ENCODE results near the gene ZNF429.
"Not testable (repeated sequence)": the region's sequence is repeated elsewhere in the genome, so short reads cannot be mapped to it uniquely, and the experiment has no call there.

The ZNF429 gene

DNA sequence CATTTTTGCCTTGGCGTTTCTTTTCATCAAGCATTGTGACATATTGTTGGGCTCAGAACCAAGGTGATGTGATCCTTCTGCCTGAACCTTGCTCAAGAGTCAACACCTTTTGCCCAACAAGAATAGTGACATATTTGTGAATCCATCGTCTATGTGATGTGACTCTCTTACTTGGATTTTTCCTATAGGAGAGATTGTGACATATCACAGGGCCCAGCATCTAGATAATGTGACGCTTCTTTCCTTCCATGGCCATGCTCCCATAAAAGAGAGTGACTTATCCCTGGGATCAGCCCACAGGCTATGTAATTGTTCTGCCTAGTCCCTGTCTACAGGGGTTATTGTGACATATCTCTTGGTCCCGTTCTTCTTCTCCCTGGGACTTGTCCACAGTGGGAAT lies 8.5 kb upstream of the ZNF429 start (continued):
- no peak for TF ChIP-seq ZNF565 (CRISPR knock-in tag; conservative IDR thresholded peaks at IDR 0.05; ENCODE audit: low read depth)

GRCh38 chr19:21498651-21499050 lies 6.8 kb upstream of the ZNF429 start:
- TF ChIP-seq ISL1 (CRISPR knock-in tag; IDR thresholded peaks at IDR 0.05): no peak
- no peak for TF ChIP-seq ZNF70 (CRISPR knock-in tag; IDR thresholded peaks at IDR 0.05)
- no peak for TF ChIP-seq ZFP30 (CRISPR knock-in tag; IDR thresholded peaks at IDR 0.05)
- no peak for TF ChIP-seq CSDC2 (CRISPR knock-in tag; IDR thresholded peaks at IDR 0.05)
- TF ChIP-seq ZFP3 (CRISPR knock-in tag; IDR thresholded peaks at IDR 0.05): no peak
- no peak for TF ChIP-seq ESRRG (CRISPR knock-in tag; IDR thresholded peaks at IDR 0.05)
- TF ChIP-seq BACH2 (CRISPR knock-in tag; IDR thresholded peaks at IDR 0.05; ENCODE audit: borderline replicate concordance): no peak
- no peak for TF ChIP-seq GLIS3 (CRISPR knock-in tag; IDR thresholded peaks at IDR 0.05)
- TF ChIP-seq, protein P1, sequence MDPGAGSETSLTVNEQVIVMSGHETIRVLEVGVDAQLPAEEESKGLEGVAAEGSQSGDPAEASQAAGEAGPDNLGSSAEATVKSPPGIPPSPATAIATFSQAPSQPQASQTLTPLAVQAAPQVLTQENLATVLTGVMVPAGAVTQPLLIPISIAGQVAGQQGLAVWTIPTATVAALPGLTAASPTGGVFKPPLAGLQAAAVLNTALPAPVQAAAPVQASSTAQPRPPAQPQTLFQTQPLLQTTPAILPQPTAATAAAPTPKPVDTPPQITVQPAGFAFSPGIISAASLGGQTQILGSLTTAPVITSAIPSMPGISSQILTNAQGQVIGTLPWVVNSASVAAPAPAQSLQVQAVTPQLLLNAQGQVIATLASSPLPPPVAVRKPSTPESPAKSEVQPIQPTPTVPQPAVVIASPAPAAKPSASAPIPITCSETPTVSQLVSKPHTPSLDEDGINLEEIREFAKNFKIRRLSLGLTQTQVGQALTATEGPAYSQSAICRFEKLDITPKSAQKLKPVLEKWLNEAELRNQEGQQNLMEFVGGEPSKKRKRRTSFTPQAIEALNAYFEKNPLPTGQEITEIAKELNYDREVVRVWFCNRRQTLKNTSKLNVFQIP (CRISPR knock-in tag; IDR thresholded peaks at IDR 0.05; ENCODE audit: borderline replicate concordance, low read depth): no peak
- TF ChIP-seq RARB (CRISPR knock-in tag; IDR thresholded peaks at IDR 0.05): no peak
- ATAC-seq: no peak

DNA sequence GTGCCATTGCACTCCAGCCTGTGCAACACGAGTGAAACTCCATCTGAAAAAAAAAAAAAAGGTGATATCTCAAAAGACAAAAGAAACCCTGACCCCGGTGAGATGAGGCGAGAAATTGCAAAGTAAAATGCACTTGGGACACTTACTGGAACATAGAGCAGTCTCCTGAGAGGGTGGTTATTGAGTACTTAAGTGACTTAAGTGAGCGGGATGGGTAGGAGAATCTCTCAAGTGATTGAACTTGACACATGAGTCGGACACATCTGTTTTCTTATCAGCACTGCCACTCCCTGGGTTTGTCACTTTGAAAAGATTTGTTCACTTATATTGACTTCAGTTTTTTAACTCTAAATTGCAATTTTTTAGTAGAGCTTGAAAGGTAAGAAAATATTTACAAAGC lies 2.8 kb downstream of the ZNF429 start:
- no peak for ATAC-seq
- TF ChIP-seq GLIS3 (CRISPR knock-in tag; IDR thresholded peaks at IDR 0.05) (no peak), ZNF70 (CRISPR knock-in tag; IDR thresholded peaks at IDR 0.05) (no peak), SNAI2 (CRISPR knock-in tag; IDR thresholded peaks at IDR 0.05) (no peak), OSR1 (CRISPR knock-in tag; IDR thresholded peaks at IDR 0.05) (no peak), ZNF8 (CRISPR knock-in tag; IDR thresholded peaks at IDR 0.05) (no peak), TCF4 (CRISPR knock-in tag; IDR thresholded peaks at IDR 0.05; ENCODE audit: borderline replicate concordance) (no peak)
- TF ChIP-seq, protein P2, sequence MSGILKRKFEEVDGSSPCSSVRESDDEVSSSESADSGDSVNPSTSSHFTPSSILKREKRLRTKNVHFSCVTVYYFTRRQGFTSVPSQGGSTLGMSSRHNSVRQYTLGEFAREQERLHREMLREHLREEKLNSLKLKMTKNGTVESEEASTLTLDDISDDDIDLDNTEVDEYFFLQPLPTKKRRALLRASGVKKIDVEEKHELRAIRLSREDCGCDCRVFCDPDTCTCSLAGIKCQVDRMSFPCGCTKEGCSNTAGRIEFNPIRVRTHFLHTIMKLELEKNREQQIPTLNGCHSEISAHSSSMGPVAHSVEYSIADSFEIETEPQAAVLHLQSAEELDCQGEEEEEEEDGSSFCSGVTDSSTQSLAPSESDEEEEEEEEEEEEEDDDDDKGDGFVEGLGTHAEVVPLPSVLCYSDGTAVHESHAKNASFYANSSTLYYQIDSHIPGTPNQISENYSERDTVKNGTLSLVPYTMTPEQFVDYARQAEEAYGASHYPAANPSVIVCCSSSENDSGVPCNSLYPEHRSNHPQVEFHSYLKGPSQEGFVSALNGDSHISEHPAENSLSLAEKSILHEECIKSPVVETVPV (CRISPR knock-in tag; IDR thresholded peaks at IDR 0.05): no peak

- ATAC-seq: not testable (repeated sequence)
These were observed 5.7 kb downstream of the ZNF429 start for GRCh38 chr19:21511058-21511457.

- ATAC-seq: not testable (repeated sequence)
These were observed 7.2 kb downstream of the ZNF429 start for GRCh38 chr19:21512609-21513008.

DNA sequence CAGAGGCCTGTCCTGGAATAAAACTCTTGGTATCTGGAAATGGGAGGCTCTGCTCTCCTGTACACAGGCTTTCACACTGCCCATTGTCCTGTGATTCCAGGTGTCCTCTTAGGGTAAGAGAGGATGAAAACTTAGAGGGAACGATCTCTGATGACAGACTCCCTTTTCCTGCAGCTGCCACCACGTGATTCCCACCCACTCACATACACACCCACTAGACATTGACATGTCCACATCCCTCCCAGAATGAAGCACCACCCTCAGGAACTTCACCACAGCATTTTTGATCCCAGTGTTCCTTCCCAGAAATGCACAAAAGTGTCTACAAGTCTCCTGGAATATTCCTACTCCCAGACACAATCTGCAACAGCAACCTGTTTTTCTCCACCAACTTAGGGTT lies 8.2 kb downstream of the ZNF429 start:
- no peak for ATAC-seq
- TF ChIP-seq ARNTL (CRISPR knock-in tag; IDR thresholded peaks at IDR 0.05; ENCODE audit: borderline replicate concordance, low read depth) (no peak), PATZ1 (CRISPR knock-in tag; IDR thresholded peaks at IDR 0.05; ENCODE audit: borderline replicate concordance) (no peak), ESRRG (CRISPR knock-in tag; IDR thresholded peaks at IDR 0.05) (no peak)

DNA sequence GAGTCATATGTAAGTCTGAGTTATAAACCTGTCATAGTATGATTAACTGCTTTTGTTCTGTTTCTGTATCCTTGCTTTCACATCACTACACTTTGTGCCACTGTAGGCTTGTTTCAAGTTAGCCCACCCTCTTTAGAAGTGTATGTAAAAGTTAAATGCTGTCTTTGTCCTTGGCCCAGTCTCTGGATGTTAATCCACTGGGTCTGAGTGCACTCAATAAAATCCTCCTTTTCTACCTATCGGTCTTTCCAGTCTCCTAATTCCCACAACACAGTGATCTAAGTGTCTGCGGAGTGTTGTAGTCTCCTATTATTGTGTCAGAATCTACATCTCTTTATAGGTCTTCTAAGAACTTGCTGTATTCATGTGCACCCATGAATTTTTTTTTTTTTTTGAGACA lies 14.1 kb downstream of the ZNF429 start:
- no peak for ATAC-seq
- TF ChIP-seq PATZ1 (CRISPR knock-in tag; IDR thresholded peaks at IDR 0.05; ENCODE audit: borderline replicate concordance): no peak
- no peak for TF ChIP-seq PPARA (CRISPR knock-in tag; IDR thresholded peaks at IDR 0.05; ENCODE audit: borderline replicate concordance)
- no peak for TF ChIP-seq ZFP30 (CRISPR knock-in tag; IDR thresholded peaks at IDR 0.05)
- TF ChIP-seq CSDC2 (CRISPR knock-in tag; IDR thresholded peaks at IDR 0.05): no peak
- no peak for TF ChIP-seq BACH2 (CRISPR knock-in tag; IDR thresholded peaks at IDR 0.05; ENCODE audit: borderline replicate concordance)
- TF ChIP-seq TOX (CRISPR knock-in tag; IDR thresholded peaks at IDR 0.05; ENCODE audit: borderline replicate concordance): no peak
- no peak for TF ChIP-seq ESRRG (CRISPR knock-in tag; IDR thresholded peaks at IDR 0.05)
- TF ChIP-seq ZNF8 (CRISPR knock-in tag; IDR thresholded peaks at IDR 0.05): no peak
- TF ChIP-seq, protein P1 (CRISPR knock-in tag; IDR thresholded peaks at IDR 0.05; ENCODE audit: borderline replicate concordance, low read depth): no peak
- no peak for TF ChIP-seq ZC3H10 (CRISPR knock-in tag; IDR thresholded peaks at IDR 0.05)
- no peak for TF ChIP-seq ZNF70 (CRISPR knock-in tag; IDR thresholded peaks at IDR 0.05)
- TF ChIP-seq SNAI2 (CRISPR knock-in tag; IDR thresholded peaks at IDR 0.05): no peak
